Keratinocyte (primary cell): ENCODE data around the gene PPP1R37.

Experiments
- CTCF ChIP-seq, 3 experiments: IDR thresholded peaks in 1 of 3; conservative IDR thresholded peaks in 1 of 3; optimal IDR thresholded peaks in 1 of 3; 2 replicates in 2 of 3; 3 replicates in 1 of 3; pipeline versions ENCODE3 to v1.5.1; 2011; ENCODE audit warnings: low read length in 3 of 3, mild to moderate bottlenecking in 3 of 3, moderate library complexity in 2 of 3, control low read depth in 1 of 3, inconsistent platforms in 1 of 3; ENCODE audit not compliant: insufficient read depth in 2 of 3; ENCODE audit errors: extremely low read depth in 1 of 3
- EZH2 ChIP-seq: IDR thresholded peaks from one replicate; pipeline ENCODE4 v1.6.1; 2012; ENCODE audit warnings: inconsistent platforms, mild to moderate bottlenecking, low read length, moderate library complexity

GRCh38 chr19:45102481-45102880 is 9.5 kb downstream of the PPP1R37 start:
- TF ChIP-seq CTCF (optimal IDR thresholded peaks at IDR 0.05 in 1 of 3, IDR thresholded peaks at IDR 0.05 in 1 of 3, conservative IDR thresholded peaks at IDR 0.05 in 1 of 3; ENCODE audit: extremely low read depth in 1 of 3, insufficient read depth in 2 of 3, low read length in 3 of 3) (no peak), EZH2 (no peak)
